Naive thymus-derived CD8-positive, alpha-beta T cell (primary cell): ENCODE results near the gene ARID3A. TPM values are rescaled to one million over a fixed set of nuclear protein-coding genes. Genes with fewer than 3 reads are reported as not detected.
A peak's percentile ranks its signal among the peaks of the same experiment; 100 is the strongest.

ENCODE experiments used
- ATAC-seq, 2 donors: fragments of 150-1000 bp; cut with Tn5 transposase in 1 of 2; sonication (Bioruptor Pico), chemical (Tn5 transposase) in 1 of 2; 1 replicate in 1 of 2; 2 replicates in 1 of 2; pipeline ENCODE4 v1.10.0; 2021; ENCODE audit warnings: mild to moderate bottlenecking in 2 of 2, moderate library complexity in 2 of 2
- POLR2A ChIA-PET: fragments of 350-600 bp; sonication (Branson Sonifier 250); formaldehyde crosslinking; loops from one replicate; lab custom pipeline; 2021; ENCODE audit warnings: antibody characterized with exemption; lab: Charles Lee
- DNase-seq, 10 donors: peaks; one replicate each; pipeline versions ENCODE4 v3.0.0 to v3.0.0-alpha.2; 2020 to 2022
- H3K27ac Mint-ChIP-seq, 10 donors: one replicate each; pipeline ENCODE4 v1.8.0; 2020 to 2022; ENCODE audit warnings: mild to moderate bottlenecking in 10 of 10, mixed read lengths in 10 of 10, moderate library complexity in 4 of 10, inconsistent platforms in 1 of 10
- H3K27me3 Mint-ChIP-seq, 5 donors: one replicate each; pipeline ENCODE4 v1.8.0; 2021 to 2022; ENCODE audit warnings: mixed read lengths in 5 of 5
- H3K36me3 Mint-ChIP-seq, 3 donors: one replicate each; pipeline ENCODE4 v1.8.0; 2020 to 2022; ENCODE audit warnings: mixed read lengths in 3 of 3, mild to moderate bottlenecking in 2 of 3, inconsistent platforms in 1 of 3
- H3K4me1 Mint-ChIP-seq, 4 donors: one replicate each; pipeline ENCODE4 v1.8.0; 2021 to 2022; ENCODE audit warnings: mixed read lengths in 4 of 4
- H3K4me3 Mint-ChIP-seq, 10 donors: one replicate each; pipeline ENCODE4 v1.8.0; 2020 to 2022; ENCODE audit warnings: mild to moderate bottlenecking in 10 of 10, mixed read lengths in 10 of 10, moderate library complexity in 6 of 10, inconsistent platforms in 1 of 10
- H3K9me3 Mint-ChIP-seq, 9 donors: one replicate each; pipeline ENCODE4 v1.8.0; 2020 to 2022; ENCODE audit warnings: mixed read lengths in 9 of 9, mild to moderate bottlenecking in 3 of 9, inconsistent platforms in 1 of 9, moderate library complexity in 1 of 9
- polyA plus RNA-seq, 3 donors: library from polyadenylated mRNA; unstranded; fragments of 300-500 nt; fragmentation: Illumina TruSeq; gene quantifications; one replicate each; pipeline ENCODE4 v1.2.3, GENCODE V29; 2021
- total RNA-seq, 8 experiments: library from RNA in 2 of 8; stranded (reverse) in 2 of 8; gene quantifications; one replicate each; pipeline ENCODE4 v1.2.3 and lab custom pipeline; 2021 to 2026

Gene ARID3A
- total and polyA plus RNA-seq, 5 experiments from 2014 or later, result 0.09 to 5.0 (median 0.58) TPM

DNA sequence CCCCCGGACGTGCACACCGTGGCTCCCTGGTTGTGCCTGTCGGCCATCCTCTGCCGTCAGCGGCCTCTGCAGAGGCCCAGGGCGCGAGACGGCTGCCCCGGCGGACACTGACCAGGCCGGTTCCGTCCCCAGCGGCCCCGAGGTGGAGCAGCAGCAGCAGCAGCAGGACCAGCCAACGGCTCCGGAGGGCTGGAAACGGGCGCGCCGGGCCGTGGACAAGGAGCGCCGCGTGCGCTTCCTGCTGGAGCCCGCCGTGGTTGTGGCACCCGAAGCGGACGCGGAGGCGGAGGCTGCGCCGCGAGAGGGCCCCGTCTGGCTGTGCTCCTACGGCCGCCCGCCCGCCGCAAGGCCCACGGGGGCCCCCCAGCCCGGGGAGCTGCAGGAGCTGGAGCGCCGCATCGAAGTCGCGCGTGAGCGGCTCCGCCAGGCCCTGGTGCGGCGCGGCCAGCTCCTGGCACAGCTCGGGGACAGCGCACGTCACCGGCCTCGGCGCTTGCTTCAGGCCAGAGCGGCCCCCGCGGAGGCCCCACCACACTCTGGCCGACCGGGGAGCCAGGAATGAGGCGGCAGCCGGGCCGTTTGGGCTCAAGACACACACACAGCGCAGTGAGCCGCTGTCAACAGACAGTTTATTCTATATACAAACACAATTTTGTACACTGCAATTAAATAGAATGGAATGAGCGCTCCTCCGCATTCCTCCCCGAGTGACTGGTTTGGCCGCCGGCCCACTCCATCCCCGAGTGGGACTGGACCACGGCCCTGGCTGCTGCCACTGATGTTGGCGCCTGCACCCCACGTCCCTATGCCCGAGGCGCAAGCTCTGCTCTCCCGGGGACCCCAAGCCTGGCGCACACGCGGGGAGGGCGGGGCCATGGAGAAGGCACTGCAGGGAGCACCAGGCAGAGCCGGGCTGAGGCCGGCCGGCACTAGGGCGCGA is 83.5 kb downstream of the ARID3A start:
- Mint-ChIP-seq H3K4me1 (peaks cover 0 to 6% (median 3%) of the 10 kb centered on the region in 4 donors), H3K27ac (peak overlapping the region in 1 of 10 donors; percentile 9), H3K9me3 (no peaks in the 10 kb centered on the region), H3K27me3 (no peaks in the 10 kb centered on the region), H3K36me3 (peaks cover 0 to 18% (median 0%) of the 10 kb centered on the region in 3 donors), H3K4me3 (no peak overlapping the region)
- DNase-seq (no peak), ATAC-seq (no peak)
- POLR2A ChIA-PET, result interaction anchor here (1.1 kb wide), 1 partner anchor 10 kb away, joined by 5 read pairs; no protein-coding TSS in a partner anchor

DNA sequence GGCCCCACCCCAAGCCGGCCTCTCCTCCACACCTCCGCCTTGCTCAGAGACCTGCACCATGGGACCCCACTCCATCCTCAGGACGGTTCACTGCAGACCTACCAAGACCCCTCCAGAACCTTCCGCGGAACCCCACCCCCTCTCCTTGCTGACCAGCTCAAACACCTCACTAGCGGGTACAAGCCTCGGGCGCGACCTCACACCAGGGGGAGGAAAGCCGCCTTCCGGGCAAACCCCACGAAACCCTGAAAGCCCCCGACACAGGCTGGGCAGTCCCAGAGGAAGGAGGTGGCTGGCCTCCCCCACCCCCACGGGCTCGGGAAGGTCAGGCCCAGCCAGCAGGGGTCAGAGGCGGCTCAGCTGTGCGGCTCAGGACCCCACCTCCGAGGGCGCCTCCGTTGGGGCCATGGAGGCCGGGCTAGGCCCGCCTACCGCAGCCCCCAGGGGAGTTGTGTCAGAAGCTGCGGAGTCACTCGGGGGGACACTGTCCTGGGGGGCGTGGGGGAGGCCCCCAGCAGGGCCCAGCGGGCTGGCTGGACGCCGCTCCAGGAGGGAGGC is 84.2 kb downstream of the ARID3A start:
- H3K27me3 Mint-ChIP-seq, result no peaks in the 10 kb centered on the region
- POLR2A ChIA-PET, result interaction anchor here (1.1 kb wide), 1 partner anchor 9 kb away, joined by 5 read pairs; no protein-coding TSS in a partner anchor
- H3K27ac Mint-ChIP-seq, result no peak overlapping the region
- peaks cover 0 to 18% (median 0%) of the 10 kb centered on the region in 3 donors for H3K36me3 Mint-ChIP-seq
- no peak overlapping the region for H3K4me3 Mint-ChIP-seq
- DNase-seq (no peak), ATAC-seq (no peak)
- no peaks in the 10 kb centered on the region for H3K9me3 Mint-ChIP-seq
- peaks cover 0 to 6% (median 3%) of the 10 kb centered on the region in 4 donors for H3K4me1 Mint-ChIP-seq

DNA sequence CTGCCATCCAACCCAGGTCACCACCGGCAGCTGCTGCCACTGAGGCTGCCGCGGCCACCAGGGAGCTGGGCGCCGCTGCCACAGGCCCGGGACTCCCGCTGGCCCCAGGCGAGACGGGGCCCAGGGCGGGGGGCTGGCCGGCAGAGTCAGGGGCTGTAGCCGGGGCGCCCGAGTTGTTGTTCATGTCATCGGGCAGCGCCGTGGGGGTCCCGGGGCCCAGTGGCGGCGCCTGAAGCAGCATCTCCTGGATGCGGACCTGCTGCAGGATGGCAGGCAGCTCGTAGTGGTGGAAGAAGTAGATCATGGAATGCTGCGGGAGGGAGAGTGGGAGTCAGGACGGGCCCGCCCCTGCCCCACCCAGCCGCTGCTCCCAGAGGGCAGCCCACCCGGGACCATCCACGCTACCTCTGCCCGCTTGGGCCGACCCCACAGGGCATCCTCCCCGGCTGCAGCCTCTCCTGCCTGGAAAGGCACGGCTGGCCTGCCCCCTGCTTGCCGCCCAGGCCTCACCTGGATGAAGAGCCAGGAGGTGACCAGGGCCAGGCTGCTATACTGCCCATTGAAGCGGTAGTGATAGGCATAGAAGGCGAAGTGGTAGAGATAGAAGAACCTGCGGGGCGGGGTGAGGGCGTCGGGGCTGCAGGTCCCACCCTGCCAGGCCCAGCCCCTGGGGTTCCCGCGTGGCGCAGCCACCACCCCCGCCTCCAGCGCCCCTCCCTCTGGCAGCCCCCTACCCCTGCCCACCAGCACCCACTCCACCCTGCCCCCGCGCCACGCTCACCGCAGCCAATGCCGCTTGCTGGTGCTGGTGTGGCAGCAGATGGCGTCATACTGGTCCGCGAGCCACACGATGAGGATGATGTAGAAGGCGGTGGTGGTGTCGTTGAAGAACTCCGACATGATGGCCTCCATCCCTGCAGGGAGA is 85.0 kb downstream of the ARID3A start:
- H3K4me3 Mint-ChIP-seq, result peak overlapping the region in 1 of 10 donors; percentile 63
- peaks cover 0 to 18% (median 0%) of the 10 kb centered on the region in 3 donors for H3K36me3 Mint-ChIP-seq
- peak overlapping the region in 1 of 10 donors; percentile 59 for H3K27ac Mint-ChIP-seq
- H3K9me3 Mint-ChIP-seq, result no peaks in the 10 kb centered on the region
- no peak for ATAC-seq
- peaks cover 3 to 7% (median 5%) of the 10 kb centered on the region in 4 donors for H3K4me1 Mint-ChIP-seq
- DNase-seq, result no peak
- H3K27me3 Mint-ChIP-seq, result no peaks in the 10 kb centered on the region
- POLR2A ChIA-PET, result interaction anchor here (1.1 kb wide), 1 partner anchor 9 kb away, joined by 5 read pairs; no protein-coding TSS in a partner anchor

DNA sequence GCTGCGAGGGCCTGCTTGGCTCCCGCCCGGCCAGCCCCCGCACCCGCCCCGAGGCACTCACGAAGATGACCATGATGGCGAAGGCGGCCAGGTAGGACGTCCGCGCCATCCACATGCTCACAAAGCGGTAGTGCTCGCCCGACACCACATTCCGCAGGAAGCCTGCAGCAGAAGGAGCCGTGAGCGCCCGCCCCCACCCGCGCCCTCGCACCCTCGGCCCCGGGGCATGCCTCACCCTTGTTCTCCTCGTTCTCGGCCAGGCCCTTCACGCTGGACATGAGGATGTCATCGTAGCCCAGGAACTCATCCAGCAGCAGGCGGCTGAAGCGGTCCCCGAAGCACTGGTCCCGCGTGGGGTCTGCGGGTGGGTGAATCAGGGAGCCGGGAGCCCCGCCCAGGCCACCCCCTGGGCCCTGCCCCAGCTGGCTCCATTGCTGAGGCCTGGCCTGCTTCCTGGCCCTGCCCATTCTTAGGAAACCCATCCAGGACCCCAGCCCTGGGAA is 86.0 kb downstream of the ARID3A start:
- Mint-ChIP-seq H3K36me3 (peaks cover 0 to 17% (median 0%) of the 10 kb centered on the region in 3 donors), H3K9me3 (no peaks in the 10 kb centered on the region), H3K27ac (no peak overlapping the region), H3K4me3 (no peak overlapping the region), H3K4me1 (peaks cover 4 to 13% (median 12%) of the 10 kb centered on the region in 4 donors), H3K27me3 (no peaks in the 10 kb centered on the region)
- POLR2A ChIA-PET, result interaction anchor here (0.6 to 22.1 kb wide), 5 partner anchors 9 to 199 kb away, joined by 3 to 1566 read pairs (median 4); partner anchors contain the start of genes ARHGAP45 and TMEM259
- DNase-seq (no peak), ATAC-seq (no peak)

DNA sequence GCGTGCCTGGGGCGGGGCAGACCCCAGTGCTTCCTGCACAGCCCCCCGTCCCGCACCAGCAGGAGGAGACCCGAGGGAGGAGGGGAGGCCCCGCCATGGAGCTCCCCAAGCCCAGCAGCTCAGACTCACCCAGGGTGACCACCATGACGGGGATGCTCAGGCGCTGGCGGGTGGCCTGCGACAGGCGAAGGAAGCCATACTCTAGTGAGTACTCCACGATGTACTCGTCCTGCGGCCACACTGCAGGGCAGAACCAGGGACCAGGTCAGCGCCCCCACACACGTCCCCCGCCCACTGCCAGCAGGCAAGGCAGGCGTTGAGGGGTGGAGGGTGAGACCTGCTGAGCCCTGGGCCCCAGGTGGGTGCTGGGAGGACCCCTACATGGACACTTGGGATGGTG is 86.5 kb downstream of the ARID3A start:
- peaks cover 0 to 18% (median 0%) of the 10 kb centered on the region in 3 donors for H3K36me3 Mint-ChIP-seq
- H3K9me3 Mint-ChIP-seq, result no peaks in the 10 kb centered on the region
- H3K27me3 Mint-ChIP-seq, result no peaks in the 10 kb centered on the region
- POLR2A ChIA-PET, result interaction anchor here (0.6 to 22.1 kb wide), 6 partner anchors 8 to 198 kb away, joined by 3 to 1566 read pairs (median 4); partner anchors contain the start of genes ARHGAP45 and TMEM259
- no peak overlapping the region for H3K4me3 Mint-ChIP-seq
- H3K4me1 Mint-ChIP-seq, result peaks cover 7 to 18% (median 16%) of the 10 kb centered on the region in 4 donors
- DNase-seq (no peak), ATAC-seq (no peak)
- no peak overlapping the region for H3K27ac Mint-ChIP-seq

DNA sequence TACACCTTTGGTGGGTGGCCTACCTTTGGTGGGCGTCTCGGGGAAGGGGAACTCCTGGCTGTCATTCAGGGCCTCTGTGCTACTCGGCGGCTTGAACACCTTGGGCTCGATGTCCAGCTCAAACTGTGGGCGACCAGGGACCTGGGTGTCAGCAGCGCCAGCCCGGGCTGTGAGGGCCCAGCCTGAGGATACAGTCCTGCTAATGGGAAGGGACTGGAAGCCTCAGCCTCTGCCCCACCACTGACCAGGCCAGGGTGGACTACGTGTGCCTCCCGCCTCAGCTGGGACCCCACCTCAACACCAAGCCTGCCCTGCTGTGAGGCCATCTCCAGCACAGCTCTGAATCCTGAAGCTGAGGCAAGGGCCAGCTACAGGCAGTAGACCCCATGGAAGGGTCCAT is 87.4 kb downstream of the ARID3A start:
- peak overlapping the region in 1 of 10 donors; percentile 11 for H3K27ac Mint-ChIP-seq
- DNase-seq, result no peak
- no peaks in the 10 kb centered on the region for H3K9me3 Mint-ChIP-seq
- ATAC-seq, result no peak
- H3K36me3 Mint-ChIP-seq, result peaks cover 0 to 18% (median 0%) of the 10 kb centered on the region in 3 donors
- no peak overlapping the region for H3K4me3 Mint-ChIP-seq
- H3K27me3 Mint-ChIP-seq, result no peaks in the 10 kb centered on the region
- peaks cover 11 to 26% (median 24%) of the 10 kb centered on the region in 4 donors for H3K4me1 Mint-ChIP-seq
- POLR2A ChIA-PET, result interaction anchor here (1.1 to 22.1 kb wide), 4 partner anchors 16 to 64 kb away, joined by 3 to 1566 read pairs (median 7); partner anchors contain the start of gene ARHGAP45

DNA sequence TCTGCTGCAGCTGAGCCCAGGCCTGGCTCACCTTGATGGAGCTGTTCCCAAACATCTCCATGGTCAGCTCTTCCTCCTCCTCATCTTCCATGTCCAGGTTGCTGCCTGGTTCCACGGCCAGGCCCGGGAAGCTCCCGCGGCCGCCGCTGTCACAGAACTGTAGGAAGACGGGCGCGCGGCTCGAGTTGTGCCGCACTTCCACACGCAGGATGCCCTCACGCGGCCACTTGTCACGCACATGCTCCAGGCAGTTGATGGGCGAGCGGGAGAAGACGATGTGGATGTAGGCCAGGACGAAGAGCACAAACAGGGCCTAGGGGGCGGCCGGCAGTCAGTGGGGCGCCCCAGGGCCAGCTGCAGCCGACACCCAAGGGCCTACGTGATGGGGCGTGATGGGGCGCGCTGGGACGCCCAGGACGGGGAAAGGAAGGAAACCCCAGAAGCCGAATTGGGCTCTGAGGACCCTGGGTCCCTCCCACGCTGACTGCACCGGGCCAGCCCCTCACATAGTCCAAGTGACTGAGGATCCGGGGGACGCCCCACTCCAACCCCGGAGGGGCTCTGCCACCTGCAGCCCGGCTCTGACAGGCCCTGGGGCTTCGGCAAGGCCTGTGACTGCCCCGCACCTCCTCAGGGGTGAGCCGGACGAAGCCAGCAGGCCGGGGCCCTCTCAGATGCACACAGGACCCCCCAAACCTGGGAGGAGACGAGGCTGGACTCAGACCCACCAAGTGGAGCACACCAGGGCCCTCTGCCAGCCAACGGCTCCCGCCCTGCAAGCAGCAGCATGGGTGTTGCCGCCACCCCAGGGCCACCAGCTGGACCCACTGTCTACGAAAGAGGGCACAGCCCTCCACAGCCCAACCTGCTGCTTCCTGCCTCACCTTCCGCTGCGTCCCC is 88.6 kb downstream of the ARID3A start:
- no peak for DNase-seq
- POLR2A ChIA-PET, result interaction anchor here (0.5 to 22.1 kb wide), 8 partner anchors 9 to 119 kb away, joined by 3 to 1566 read pairs (median 6); partner anchors contain the start of gene ARHGAP45
- H3K36me3 Mint-ChIP-seq, result peaks cover 0 to 20% (median 0%) of the 10 kb centered on the region in 3 donors
- H3K4me1 Mint-ChIP-seq, result peaks cover 11 to 36% (median 34%) of the 10 kb centered on the region in 4 donors
- ATAC-seq, result no peak
- H3K4me3 Mint-ChIP-seq, result peak overlapping the region in 1 of 10 donors; percentile 41
- H3K27me3 Mint-ChIP-seq, result no peaks in the 10 kb centered on the region
- H3K9me3 Mint-ChIP-seq, result no peaks in the 10 kb centered on the region
- H3K27ac Mint-ChIP-seq, result peak overlapping the region in 3 of 10 donors; percentile 69 to 78 (median 77)

DNA sequence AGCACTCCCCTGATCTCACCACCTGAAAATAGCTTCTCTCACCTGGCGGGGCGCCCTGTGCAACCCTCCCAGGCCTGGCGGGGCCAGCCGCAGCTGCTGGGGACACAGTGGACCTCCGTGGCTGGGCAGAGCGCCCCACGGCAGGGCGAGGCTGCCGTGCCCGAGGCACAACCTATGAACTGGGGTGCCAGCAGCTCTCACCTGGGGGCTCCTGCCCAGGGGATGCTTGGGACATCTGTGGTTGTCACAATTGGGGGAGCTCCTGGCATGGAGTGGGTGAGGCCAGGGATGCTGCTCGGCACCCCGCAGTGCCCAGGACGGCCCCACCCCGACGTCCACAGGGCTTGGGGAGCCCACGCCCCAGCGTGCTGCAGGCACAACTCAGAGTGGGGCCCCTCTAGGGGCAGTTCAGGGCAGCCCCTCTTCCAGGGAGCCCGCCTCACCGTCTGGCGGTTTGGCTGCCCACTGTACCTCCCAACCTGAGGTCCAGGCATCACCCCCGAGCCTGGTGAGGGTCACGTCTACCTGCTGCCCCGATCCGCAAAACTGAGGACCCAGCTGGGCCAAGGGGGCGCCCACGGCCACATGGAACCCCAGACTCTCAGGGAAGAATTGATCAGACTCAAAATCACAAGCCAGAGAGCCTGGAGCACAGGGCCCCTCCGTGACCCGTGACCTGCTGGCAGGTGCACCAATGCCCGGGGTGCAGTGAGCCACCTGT is 89.4 kb downstream of the ARID3A start:
- POLR2A ChIA-PET, result interaction anchor here (0.5 to 22.1 kb wide), 8 partner anchors 9 to 118 kb away, joined by 3 to 1566 read pairs (median 4); partner anchors contain the start of gene ARHGAP45
- DNase-seq (no peak), ATAC-seq (no peak)
- H3K9me3 Mint-ChIP-seq, result no peaks in the 10 kb centered on the region
- H3K36me3 Mint-ChIP-seq, result peaks cover 0 to 14% (median 0%) of the 10 kb centered on the region in 3 donors
- no peak overlapping the region for H3K4me3 Mint-ChIP-seq
- no peaks in the 10 kb centered on the region for H3K27me3 Mint-ChIP-seq
- peak overlapping the region in 2 of 10 donors; percentile 15 to 53 for H3K27ac Mint-ChIP-seq
- peaks cover 14 to 44% (median 40%) of the 10 kb centered on the region in 4 donors for H3K4me1 Mint-ChIP-seq

DNA sequence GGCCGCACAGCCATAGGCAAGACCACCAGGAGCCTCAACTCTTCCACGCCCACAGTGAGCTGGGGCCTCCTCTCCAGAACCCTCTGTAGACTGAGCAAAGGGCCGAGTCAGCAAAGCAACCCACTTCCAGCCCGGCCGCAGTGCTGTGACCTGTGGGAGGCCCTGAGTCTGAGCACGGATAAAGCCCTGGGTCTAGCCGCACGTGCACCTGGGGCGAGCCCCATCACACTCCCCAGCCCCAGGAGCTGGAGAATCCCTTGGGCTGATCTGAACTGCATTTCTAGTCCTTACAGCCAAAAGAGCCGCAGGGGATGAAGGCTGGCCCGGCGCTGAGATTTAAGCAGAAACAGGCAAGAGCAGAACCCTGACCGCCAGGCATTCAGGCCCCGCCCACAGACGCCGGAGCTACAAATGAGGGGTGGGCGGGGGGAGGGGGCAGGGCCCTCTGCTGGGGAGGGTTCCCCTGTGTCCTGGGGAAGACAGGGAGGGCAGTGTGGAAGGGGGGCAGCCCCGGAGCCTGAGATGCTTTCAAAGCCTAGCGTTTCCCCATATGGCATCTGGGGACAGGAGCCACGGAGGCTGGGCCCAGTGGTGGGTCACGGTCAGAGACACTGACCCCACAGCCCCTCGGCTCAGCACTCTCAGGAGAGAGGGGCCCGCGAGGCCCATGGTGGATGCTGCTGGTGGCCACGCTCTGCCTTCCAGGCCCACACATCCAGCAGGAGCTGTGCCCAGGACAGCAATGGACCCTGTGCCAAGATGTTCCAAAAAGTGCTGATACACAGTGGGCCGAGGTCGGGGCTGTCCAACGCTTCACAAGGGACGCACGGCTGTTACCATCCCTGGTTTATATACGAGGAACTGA is 90.2 kb downstream of the ARID3A start:
- Mint-ChIP-seq H3K4me3 (peak overlapping the region in 6 of 10 donors; percentile 9 to 94 (median 38)), H3K9me3 (no peaks in the 10 kb centered on the region), H3K36me3 (peaks cover 0 to 14% (median 0%) of the 10 kb centered on the region in 3 donors), H3K27me3 (no peaks in the 10 kb centered on the region), H3K27ac (peak overlapping the region in 3 of 10 donors; percentile 15 to 56 (median 53)), H3K4me1 (peaks cover 14 to 45% (median 40%) of the 10 kb centered on the region in 4 donors)
- POLR2A ChIA-PET, result interaction anchor here (0.6 to 22.1 kb wide), 9 partner anchors 10 to 117 kb away, joined by 3 to 1566 read pairs (median 8); partner anchors contain the start of genes ARHGAP45 and CNN2
- DNase-seq (no peak), ATAC-seq (no peak)
